HepG2 (cell line): ENCODE measurements around the gene TMEM95. TPM values are rescaled to one million over a fixed set of nuclear protein-coding genes. Genes with fewer than 3 reads are reported as not detected.

Experiments
- ATAC-seq: fragments of 200-7000 bp; cut with Tn5 transposase; 3 replicates; pipeline ENCODE4 v1.9.1; 2020; ENCODE audit warnings: mild to moderate bottlenecking, moderate library complexity
- BruUV-seq: library from RNA; stranded (reverse); fragments of 400-500 nt; replicated peaks from 2 replicates; lab custom pipeline; 2021; lab: Mats Ljungman, UMichigan
- CTCF ChIA-PET: fragments of 300-600 bp; formaldehyde crosslinking; extraction: SDS; loops from one replicate; lab custom pipeline; 2021; ENCODE audit warnings: low total read pairs, inconsistent platforms, low intra/inter-chr PET ratio; lab: Yijun Ruan, JAX
- POLR2A ChIA-PET: fragments of 350-600 bp; sonication (Branson Sonifier 250); formaldehyde crosslinking; loops from one replicate; lab custom pipeline; 2020; ENCODE audit warnings: antibody characterized with exemption, inconsistent platforms; lab: Yijun Ruan, JAX
- DNase-seq: peaks from one replicate; pipeline ENCODE4 v3.0.0-alpha.2; 2015; ENCODE audit warnings: low spot score
- FAIRE-seq: peaks from 3 replicates; lab custom pipeline; 2011; peaks lifted over from hg19 to GRCh38; lab: Jason Lieb, UNC
- H2AFZ ChIP-seq: one replicate; pipeline ENCODE4 v1.6.1; 2011; ENCODE audit warnings: low read length, inconsistent platforms
- H3K27ac ChIP-seq: fragments of 300-600 bp; 3 replicates; pipeline ENCODE4 v1.8.0; 2011; ENCODE audit warnings: mixed run types, mild to moderate bottlenecking, mixed read lengths, low read length, inconsistent platforms; ENCODE audit not compliant: insufficient read depth; ENCODE audit errors: extremely low read length
- H3K27me3 ChIP-seq, 2 experiments: fragments of 200-600 bp in 1 of 2; 2 replicates in 1 of 2; 3 replicates in 1 of 2; pipeline versions ENCODE4 v1.6.0 to v1.8.0; 2011; ENCODE audit warnings: low read length in 2 of 2, mild to moderate bottlenecking in 2 of 2, moderate library complexity in 2 of 2, inconsistent platforms in 1 of 2; ENCODE audit not compliant: insufficient read depth in 2 of 2, control insufficient read depth in 1 of 2
- H3K36me3 ChIP-seq, 2 experiments: fragments of 200-600 bp in 1 of 2; replicated peaks in 1 of 2; 2 replicates in 1 of 2; 3 replicates in 1 of 2; pipeline versions ENCODE4 v1.5.1 to v1.8.0; 2011; ENCODE audit warnings: low read length in 2 of 2, inconsistent platforms in 1 of 2; ENCODE audit not compliant: insufficient read depth in 2 of 2, control insufficient read depth in 1 of 2
- H3K4me1 ChIP-seq: 2 replicates; pipeline ENCODE4 v1.5.1; 2012; ENCODE audit warnings: low read length, inconsistent platforms; ENCODE audit not compliant: insufficient read depth
- H3K4me2 ChIP-seq: 2 replicates; pipeline ENCODE4 v1.6.0; 2011; ENCODE audit warnings: low read depth, low read length, inconsistent platforms
- H3K4me3 ChIP-seq, 3 experiments: fragments of 200-600 bp in 1 of 3; sonication (generic), shearing (Covaris generic) in 1 of 3; replicated peaks in 1 of 3; 2 replicates each; pipeline ENCODE4 v1.5.1; 2011 to 2016; ENCODE audit warnings: low read length in 3 of 3, inconsistent platforms in 2 of 3, low read depth in 2 of 3, mild to moderate bottlenecking in 2 of 3, control low read depth in 1 of 3, mixed read lengths in 1 of 3; ENCODE audit not compliant: insufficient read depth in 1 of 3
- H3K79me2 ChIP-seq: one replicate; pipeline ENCODE4 v1.6.1; 2011; ENCODE audit warnings: low read length, inconsistent platforms; ENCODE audit not compliant: insufficient read depth
- H3K9ac ChIP-seq: 2 replicates; pipeline ENCODE4 v1.6.0; 2011; ENCODE audit warnings: mild to moderate bottlenecking, low read depth, low read length, inconsistent platforms; ENCODE audit not compliant: insufficient read depth
- H3K9me3 ChIP-seq: 2 replicates; pipeline ENCODE4 v1.5.1; 2012; ENCODE audit warnings: mild to moderate bottlenecking, low read length
- H4K20me1 ChIP-seq: 2 replicates; pipeline ENCODE4 v1.6.0; 2011; ENCODE audit warnings: inconsistent platforms, mild to moderate bottlenecking, low read length, moderate library complexity; ENCODE audit not compliant: insufficient read depth
- MAFF ChIP-seq: IDR thresholded peaks from 2 replicates; pipeline ENCODE4 v1.6.1; 2011; ENCODE audit warnings: low read depth, low read length, improper control_type of control experiment
- MAFK ChIP-seq, 2 experiments: IDR thresholded peaks in 1 of 2; conservative IDR thresholded peaks in 1 of 2; 2 replicates each; pipeline ENCODE4 v1.6.1; 2011; ENCODE audit warnings: improper control_type of control experiment in 2 of 2, low read length in 2 of 2
- ZBED4 ChIP-seq: sonication (generic); formaldehyde crosslinking; IDR thresholded peaks from 2 replicates; pipeline ENCODE4 v1.4.0; 2020; ENCODE audit warnings: missing genetic modification reagents, borderline replicate concordance
- ZNF407 ChIP-seq: sonication (generic); formaldehyde crosslinking; IDR thresholded peaks from one replicate; pipeline ENCODE4 v1.5.1; 2020; ENCODE audit warnings: mild to moderate bottlenecking, missing genetic modification reagents; ENCODE audit errors: not compliant biosample characterization
- WGBS: methylation state at CpG from one replicate; pipeline ENCODE4 v1.1.6; 2017; ENCODE audit warnings: low lambda C conversion rate; 5-methylcytosine and 5-hydroxymethylcytosine counted together
- in situ Hi-C: cut with HindIII; loops from 2 replicates; pipeline ENCODE4 v1.10.0; 2017; ENCODE audit warnings: low pct_unique_long_range_greater_than_20kb; ENCODE audit not compliant: extremely low pct_ligation_motif_present
- intact Hi-C: fragments of 100-400 bp; cut with micrococcal nuclease; formaldehyde crosslinking; loops from one replicate; pipeline ENCODE4 v1.10.0; 2022; ENCODE audit not compliant: unreplicated experiment
- polyA plus RNA-seq, 8 experiments: library from polyadenylated mRNA; depleted of rRNA in 3 of 8; stranded (reverse) in 7 of 8; unstranded in 1 of 8; fragments of >200 nt; fragmentation: Illumina TruSeq in 4 of 8; extraction: Trizol in 4 of 8; gene quantifications; 2 replicates each; pipeline versions ENCODE4 v1.2.1 to v1.2.3, GENCODE V29; 2011 to 2016; ENCODE audit warnings: low read depth in 4 of 8, missing spikeins in 1 of 8, mixed read lengths in 1 of 8; ENCODE audit not compliant: insufficient read depth in 1 of 8
- total RNA-seq, 5 experiments: library from RNA; depleted of rRNA; stranded (reverse); fragments of >200 nt; fragmentation: Illumina TruSeq; extraction: Trizol; gene quantifications; 2 replicates each; pipeline ENCODE4 v1.2.3, GENCODE V29; 2016; ENCODE audit warnings: low read depth in 1 of 5

TMEM95 gene
- total and polyA plus RNA-seq, 2 of the 13 experiments (the other 11 are each of a cell fraction or from before 2014, with no cell fraction given), result not detected

- TF ChIP-seq ZBED4, result no peak
Measured at GRCh38 chr17:7405350-7406234, 50.6 kb downstream of the TMEM95 start (continued).

GRCh38 chr17:7406235-7406825, 51.4 kb downstream of the TMEM95 start:
- POLR2A ChIA-PET, result no interaction called here
- H3K36me3 ChIP-seq, result 0 out of 5 replicates have a peak, but pooled peaks cover 0 to 2% of the 10 kb centered on the region in 2 experiments
- TF ChIP-seq ZNF407 (CRISPR knock-in tag) (no peak), MAFF (0 out of 2 replicates have a peak, but pooled peaks have one; percentile 29), MAFK (conservative IDR thresholded peaks at IDR 0.05 in 1 of 2, IDR thresholded peaks at IDR 0.05 in 1 of 2; ENCODE audit: low read length in 2 of 2) (peak in 1 of 2 experiments; percentile 47; a peak in 3 of 4 replicates)
- peaks cover 4% of the 10 kb centered on the region for H3K79me2 ChIP-seq
- H3K9me3 ChIP-seq, result no peaks in the 10 kb centered on the region
- no peaks in the 10 kb centered on the region for H4K20me1 ChIP-seq
- H2AFZ ChIP-seq, result no peak overlapping the region
- no peak overlapping the region; a peak in 1 of 6 replicates for H3K4me3 ChIP-seq
- no peak for DNase-seq
- in situ Hi-C loops, result no loop called here
- CTCF ChIA-PET, result no interaction called here
- H3K9ac ChIP-seq, result no peak overlapping the region
- no peak for ATAC-seq
- no peaks in the 10 kb centered on the region; a peak in 1 of 5 replicates for H3K27me3 ChIP-seq
- FAIRE-seq, result no peak
- no peak overlapping the region for H3K27ac ChIP-seq
- H3K4me1 ChIP-seq, result peaks cover 18% of the 10 kb centered on the region
- no TSS peak for BruUV-seq
- WGBS, result 71% methylated on average over 4 of the region's 12 CpGs
- peak overlapping the region; percentile 80 for H3K4me2 ChIP-seq
- intact Hi-C loops, result no loop called here
